NK-92 treated with Interleukin-12 subunit alpha and Interleukin-12 subunit beta, amount 100 ng/mL, for 24 hours (cell line): Measurements from ENCODE around the gene CACNA1C.

Source experiments
- DNase-seq: peaks from one replicate; lab custom pipeline; 2025; lab: John Stamatoyannopoulos, UW

CACNA1C gene

DNA sequence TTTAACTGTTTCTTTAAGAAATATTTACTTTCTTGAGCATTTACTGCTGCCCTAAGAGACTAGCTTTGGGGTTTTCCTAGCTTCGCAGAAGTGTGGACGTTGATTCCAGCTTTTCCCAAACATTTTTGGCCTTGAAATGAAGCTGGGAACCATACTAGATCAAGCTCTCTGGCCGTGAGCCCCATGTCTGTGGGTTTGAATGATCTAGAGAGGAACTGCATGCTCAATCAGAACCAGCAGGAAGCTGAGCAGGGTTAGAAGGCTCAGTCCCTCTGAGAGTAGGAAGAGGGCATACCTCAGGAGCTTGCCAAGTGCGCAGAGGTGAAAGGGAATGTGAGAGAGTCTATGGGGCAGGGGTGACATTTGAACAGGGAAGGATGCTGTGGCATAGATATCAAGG is 292.1 kb downstream of the CACNA1C start:
- DNase-seq = no peak

- no peak for DNase-seq
These were observed 293.1 kb downstream of the CACNA1C start for GRCh38 chr12:2345902-2346301.

GRCh38 chr12:2346416-2346815 is 293.6 kb downstream of the CACNA1C start:
- no peak for DNase-seq

- no peak for DNase-seq
These were observed 294.5 kb downstream of the CACNA1C start for GRCh38 chr12:2347137-2347843.

DNA sequence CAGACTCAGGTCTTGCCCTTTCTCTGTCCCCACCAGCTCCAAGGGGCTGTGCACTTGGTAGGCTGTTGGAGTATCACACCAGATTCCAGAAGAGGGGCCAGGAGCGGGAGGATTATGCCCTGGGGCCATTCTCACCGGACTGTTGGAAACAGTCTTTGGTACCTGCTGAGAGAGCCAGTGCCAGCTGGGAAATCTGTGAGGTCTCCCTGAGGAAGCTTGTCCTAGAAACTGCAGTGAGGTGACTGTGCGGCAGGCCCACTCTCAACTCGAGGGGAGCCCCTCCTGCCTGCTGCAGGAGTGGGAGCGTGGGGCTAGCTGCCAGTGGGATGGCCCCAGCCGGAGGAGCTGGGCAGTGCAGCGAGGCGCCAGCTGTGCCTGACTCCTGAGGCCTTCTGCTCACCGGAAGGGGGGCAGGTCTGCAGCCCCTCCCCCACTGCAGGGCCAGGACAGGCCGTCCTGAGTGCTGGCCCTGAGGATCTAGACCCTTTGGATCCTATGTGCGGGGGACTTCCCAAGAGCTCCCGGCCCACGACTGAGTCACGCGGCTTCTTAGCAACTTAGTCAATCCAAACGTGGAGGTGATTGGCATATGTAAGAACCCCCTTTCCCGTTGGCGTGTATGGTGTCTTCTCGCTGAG is 295.2 kb downstream of the CACNA1C start:
- DNase-seq = no peak

- DNase-seq = no peak
These were observed 295.7 kb downstream of the CACNA1C start for GRCh38 chr12:2348482-2348852.

- no peak for DNase-seq
These were observed 298.4 kb downstream of the CACNA1C start for GRCh38 chr12:2351161-2351560.

DNA sequence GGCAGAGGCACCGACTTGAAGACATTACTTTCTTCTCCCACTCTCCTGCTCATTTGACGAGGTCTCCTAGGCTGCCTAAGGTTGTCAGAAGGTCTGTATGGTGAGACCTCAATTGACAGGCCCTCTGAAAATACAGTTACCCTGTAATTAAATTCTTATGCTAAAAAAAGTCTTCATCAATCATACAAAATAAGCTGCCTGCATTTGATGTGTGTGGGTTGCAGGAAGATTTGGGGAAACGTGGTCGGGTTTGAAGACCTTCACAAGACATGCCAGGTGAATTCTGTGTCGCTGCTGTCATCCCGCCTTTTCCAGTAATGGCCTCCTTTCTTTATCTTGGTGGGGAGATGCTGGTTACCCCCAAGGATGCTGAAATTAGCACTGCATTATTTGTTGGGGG is 299.4 kb downstream of the CACNA1C start:
- no peak for DNase-seq

DNA sequence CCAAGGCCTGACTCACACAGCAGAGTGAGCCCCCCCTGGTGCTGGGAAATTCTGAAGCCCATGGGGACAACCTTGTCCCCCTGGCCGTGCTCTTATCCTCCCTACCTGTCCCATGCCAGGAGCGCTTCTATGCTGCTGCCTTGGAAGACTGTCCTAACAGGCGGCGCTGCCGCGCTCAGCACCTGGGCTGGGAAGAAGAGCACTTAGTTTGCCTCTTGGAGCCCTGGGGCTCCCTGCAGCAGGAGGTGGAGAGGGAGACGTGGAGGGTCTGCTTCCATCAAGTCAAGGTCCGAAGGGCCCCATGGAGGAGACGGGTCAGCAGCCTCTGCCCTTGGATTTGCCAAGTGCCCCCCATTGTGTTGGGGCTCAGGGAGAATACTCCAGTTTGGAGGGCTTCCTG is 300.5 kb downstream of the CACNA1C start:
- no peak for DNase-seq

- no peak for DNase-seq
These were observed 300.9 kb downstream of the CACNA1C start for GRCh38 chr12:2353691-2354090.

- DNase-seq = no peak
These were observed 301.6 kb downstream of the CACNA1C start for GRCh38 chr12:2354151-2354991.

DNA sequence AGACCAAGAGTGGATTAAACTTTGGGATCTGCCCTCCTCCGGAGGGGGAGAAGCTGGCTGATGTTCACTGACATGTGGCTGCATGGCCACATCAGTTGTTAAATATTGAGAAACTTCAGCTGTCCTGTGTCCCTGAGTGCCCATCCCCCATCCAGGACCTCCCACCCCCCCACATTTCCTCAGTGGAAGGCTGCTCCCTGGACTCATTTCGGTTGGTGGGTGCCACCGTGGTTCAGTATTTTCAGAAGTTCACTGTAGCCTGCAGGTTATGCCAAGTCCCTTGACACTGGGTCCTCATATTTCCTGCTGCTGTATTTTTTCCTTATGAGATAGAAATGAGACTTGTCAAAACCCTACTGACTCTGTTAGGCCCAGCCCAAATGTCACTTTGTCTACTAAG is 302.4 kb downstream of the CACNA1C start:
- DNase-seq = no peak

GRCh38 chr12:2355604-2356003 is 302.8 kb downstream of the CACNA1C start:
- DNase-seq = no peak

DNA sequence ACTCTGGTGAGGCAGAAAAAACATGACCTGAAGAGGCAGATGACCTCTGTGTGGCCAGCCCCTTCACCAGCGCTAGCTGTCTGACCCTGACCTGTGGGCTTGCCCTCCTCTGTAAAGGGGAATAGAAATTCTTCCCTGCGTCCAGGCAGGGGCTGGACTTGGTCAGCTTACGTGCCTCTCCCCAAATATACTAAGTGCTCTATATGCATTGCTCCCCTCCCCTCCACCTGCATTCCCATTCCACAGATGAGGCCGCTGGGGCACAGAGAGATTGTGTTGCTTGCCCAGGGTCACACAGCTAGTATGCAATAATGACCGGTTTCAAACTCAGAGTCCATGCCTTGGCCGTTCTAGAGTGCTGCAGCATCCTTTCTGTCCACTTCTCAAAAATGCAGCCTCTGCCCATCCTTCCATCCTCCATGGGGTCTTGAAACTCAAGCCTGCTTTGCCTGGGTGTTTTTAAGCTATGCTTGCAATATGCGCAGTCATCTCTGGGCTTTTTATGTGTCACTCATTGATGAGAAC is 303.9 kb downstream of the CACNA1C start:
- no peak for DNase-seq

- no peak for DNase-seq
These were observed 306.3 kb downstream of the CACNA1C start for GRCh38 chr12:2358986-2359658.

DNA sequence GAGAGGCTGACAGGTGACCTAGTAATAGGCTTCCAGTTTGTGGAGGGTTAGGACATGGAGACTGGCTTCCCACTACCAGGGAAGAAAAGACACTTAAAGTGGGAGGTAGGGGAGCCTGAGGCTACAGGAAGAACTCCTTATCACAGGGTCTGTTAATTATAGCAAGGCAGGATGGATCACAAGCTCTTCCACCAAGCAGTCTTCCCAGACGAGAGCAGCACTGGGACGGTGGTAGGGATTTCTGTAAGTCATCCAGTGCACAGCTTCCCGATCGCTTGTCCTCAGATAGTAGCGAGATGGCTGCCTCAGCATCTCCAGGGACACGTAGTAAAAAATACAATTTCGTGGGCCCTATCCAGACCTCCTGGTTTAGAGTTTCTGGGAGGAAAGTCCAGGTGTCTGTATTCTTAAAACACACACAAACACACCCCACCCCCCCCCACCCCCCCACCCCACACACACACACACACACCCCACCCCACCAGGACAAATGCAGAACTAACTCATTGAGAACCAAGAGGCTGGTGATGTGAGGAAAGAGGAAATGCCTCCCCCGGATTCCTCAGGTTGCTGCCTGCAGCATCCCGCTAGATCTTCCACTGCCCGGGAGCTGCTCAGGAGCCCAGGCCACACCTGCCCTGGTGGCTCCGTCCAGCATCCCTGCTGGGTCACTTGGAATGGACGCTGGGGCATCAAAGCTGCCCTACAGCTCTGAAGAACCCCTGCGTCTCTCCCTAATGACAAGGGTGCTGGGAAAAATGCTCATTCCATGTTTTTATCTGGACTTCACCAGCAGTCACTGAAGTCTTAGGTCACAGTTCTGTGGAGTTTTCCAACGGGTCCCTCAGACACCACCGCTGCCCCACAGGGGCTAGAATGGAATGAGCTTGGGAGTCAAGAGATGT is 307.2 kb downstream of the CACNA1C start:
- DNase-seq = no peak

- no peak for DNase-seq
These were observed 307.9 kb downstream of the CACNA1C start for GRCh38 chr12:2360630-2361170.

DNA sequence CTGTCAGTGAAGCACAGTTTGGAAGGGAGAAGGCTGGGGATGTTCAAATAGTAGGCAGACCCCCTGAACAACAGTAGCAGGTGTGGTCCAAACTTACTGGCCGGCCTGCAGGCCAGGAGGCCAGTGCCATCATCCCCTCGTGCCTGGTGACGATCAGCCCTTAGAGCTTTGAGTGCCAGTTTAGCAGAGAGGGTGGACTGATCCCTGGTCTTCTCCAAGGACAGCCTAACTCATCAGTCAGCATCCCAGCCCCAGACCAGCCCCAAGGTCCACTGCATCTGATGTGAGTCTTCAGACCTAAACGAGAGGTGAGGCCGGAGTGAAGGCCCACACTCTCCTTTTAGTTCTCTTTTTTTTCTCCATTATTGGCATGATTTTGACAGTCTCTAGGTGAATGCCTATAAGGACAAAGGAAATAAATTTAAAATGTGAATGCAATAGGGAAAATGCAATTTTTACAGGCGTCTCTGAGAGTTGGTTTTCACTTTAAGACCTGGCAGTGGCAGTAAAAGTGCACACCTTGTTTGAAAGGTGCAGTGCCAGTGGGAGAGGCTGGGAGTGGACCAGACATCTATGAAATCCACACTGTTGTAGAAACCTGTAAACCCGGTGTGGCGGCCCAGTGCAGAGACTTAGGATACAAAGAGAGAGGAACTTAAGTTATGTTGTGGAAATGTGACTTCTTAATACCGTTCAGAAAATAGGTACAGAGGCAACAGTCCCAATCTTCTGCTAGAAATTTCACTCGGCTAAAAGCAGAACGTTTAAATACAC is 311.2 kb downstream of the CACNA1C start:
- DNase-seq = no peak

GRCh38 chr12:2364631-2365051 is 311.9 kb downstream of the CACNA1C start:
- DNase-seq = no peak

GRCh38 chr12:2366711-2367110 is 313.9 kb downstream of the CACNA1C start:
- DNase-seq = no peak
